Gastroesophageal sphincter (tissue), 4 donors: ENCODE measurements around the gene ZNF358. TPM values are rescaled to one million over a fixed set of nuclear protein-coding genes. Genes with fewer than 3 reads are reported as not detected.
A peak's percentile ranks its signal among the peaks of the same experiment; 100 is the strongest.

Experiments used
- ATAC-seq: fragments of 150-250 bp; one replicate; pipeline ENCODE4 v1.9.1; 2016; ENCODE audit warnings: mild to moderate bottlenecking, moderate library complexity
- H3K27ac ChIP-seq, 4 donors: fragments of 200-600 bp; sonication (generic) in 3 of 4; 1 replicate in 3 of 4; 2 replicates in 1 of 4; pipeline ENCODE4 v1.5.1; 2016 to 2019
- H3K27me3 ChIP-seq: fragments of 200-600 bp; sonication (generic); one replicate; pipeline ENCODE4 v1.5.1; 2019
- H3K36me3 ChIP-seq, 2 donors: fragments of 200-600 bp; sonication (generic); one replicate each; pipeline ENCODE4 v1.5.1; 2019; ENCODE audit warnings: control low read depth in 1 of 2
- H3K4me1 ChIP-seq, 3 donors: fragments of 200-600 bp; sonication (generic); 1 replicate in 2 of 3; 2 replicates in 1 of 3; pipeline ENCODE4 v1.5.1; 2016 to 2019; ENCODE audit warnings: control low read depth in 2 of 3
- H3K4me3 ChIP-seq, 2 donors: fragments of 200-600 bp; sonication (generic); one replicate each; pipeline ENCODE4 v1.5.1; 2019; ENCODE audit warnings: mild to moderate bottlenecking in 1 of 2, moderate library complexity in 1 of 2
- H3K9me3 ChIP-seq, 3 donors: fragments of 200-600 bp; sonication (generic); one replicate each; pipeline ENCODE4 v1.5.1; 2017 to 2019; ENCODE audit warnings: control low read depth in 2 of 3
- EP300 ChIP-seq: sonication (generic); formaldehyde crosslinking; IDR thresholded peaks from one replicate; pipeline ENCODE4 v1.6.1; 2017; ENCODE audit warnings: antibody characterized with exemption, mild to moderate bottlenecking
- POLR2A ChIP-seq, 2 donors: fragments of 450-650 bp; IDR thresholded peaks; one replicate each; pipeline ENCODE4 v1.6.1; 2017; ENCODE audit warnings: antibody characterized with exemption in 2 of 2, mild to moderate bottlenecking in 2 of 2, moderate library complexity in 1 of 2
- POLR2AphosphoS5 ChIP-seq: sonication (generic); formaldehyde crosslinking; IDR thresholded peaks from one replicate; pipeline ENCODE4 v1.6.1; 2017; ENCODE audit warnings: antibody characterized with exemption
- WGBS, 2 donors: methylation state at CpG; one replicate each; pipeline ENCODE4 v1.1.5; 2018; ENCODE audit warnings: low coverage in 1 of 2; 5-methylcytosine and 5-hydroxymethylcytosine counted together
- total RNA-seq, 4 donors: library from RNA; depleted of rRNA; stranded (reverse); fragments of >200 nt; gene quantifications; one replicate each; pipeline ENCODE4 v1.1.0, GENCODE V29; 2016
- TF ChIP-seq, protein P1 (sequence below), 4 experiments: fragments of 200-600 bp in 2 of 4; fragments of 450-650 bp in 2 of 4; sonication (generic) in 1 of 4; IDR thresholded peaks; one replicate each; pipeline ENCODE4 v1.5.1; 2017 to 2019; ENCODE audit warnings: antibody characterized with exemption in 4 of 4, mild to moderate bottlenecking in 2 of 4, moderate library complexity in 2 of 4

ZNF358 gene
- total RNA-seq, 4 donors from 2014 or later = 63.9 to 153 (median 98.7) TPM

DNA sequence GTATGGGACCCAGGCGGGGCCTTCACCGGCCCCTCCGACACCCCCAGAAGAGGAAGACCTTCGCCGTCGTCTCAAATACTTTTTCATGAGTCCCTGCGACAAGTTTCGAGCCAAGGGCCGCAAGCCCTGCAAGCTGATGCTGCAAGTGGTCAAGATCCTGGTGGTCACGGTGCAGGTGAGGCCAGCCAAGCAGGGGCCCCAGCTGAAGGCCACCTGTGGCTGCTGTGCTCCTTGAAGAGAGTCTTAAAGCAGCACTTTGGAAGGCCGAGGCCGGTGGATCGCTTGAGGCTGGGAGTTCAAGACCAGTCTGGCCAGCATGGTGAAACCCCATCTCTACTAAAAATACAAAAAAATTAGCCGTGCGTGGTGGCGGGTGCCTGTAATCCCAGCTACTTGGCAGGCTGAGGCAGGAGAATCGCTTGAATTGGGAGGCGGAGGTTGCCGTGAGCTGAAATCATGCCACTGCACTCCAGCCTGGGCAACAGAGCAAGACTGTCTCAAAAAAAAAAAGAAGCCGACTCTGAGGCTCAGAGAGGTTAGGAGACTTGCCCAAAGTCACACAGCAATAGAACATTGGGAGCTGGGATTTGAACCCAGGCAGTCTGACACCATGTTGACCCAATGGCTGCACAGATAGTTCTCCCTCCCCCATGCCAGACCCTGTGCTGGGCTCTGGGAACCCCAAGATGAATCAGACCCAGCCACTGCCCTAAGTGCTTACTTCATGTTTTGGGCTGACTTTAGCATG lies 9.3 kb downstream of the ZNF358 start:
- peaks cover 0 to 72% of the 10 kb centered on the region in 2 donors for H3K36me3 ChIP-seq
- H3K27ac ChIP-seq = no peak overlapping the region
- no peaks in the 10 kb centered on the region for H3K27me3 ChIP-seq
- WGBS, 2 donors = 94 to 100% methylated on average over 3 to 12 of the region's 20 CpGs
- H3K4me1 ChIP-seq = peaks cover 3 to 28% (median 15%) of the 10 kb centered on the region in 3 donors
- no peaks in the 10 kb centered on the region for H3K9me3 ChIP-seq
- ATAC-seq = no peak
- no peak for TF ChIP-seq EP300
- H3K4me3 ChIP-seq = no peak overlapping the region

DNA sequence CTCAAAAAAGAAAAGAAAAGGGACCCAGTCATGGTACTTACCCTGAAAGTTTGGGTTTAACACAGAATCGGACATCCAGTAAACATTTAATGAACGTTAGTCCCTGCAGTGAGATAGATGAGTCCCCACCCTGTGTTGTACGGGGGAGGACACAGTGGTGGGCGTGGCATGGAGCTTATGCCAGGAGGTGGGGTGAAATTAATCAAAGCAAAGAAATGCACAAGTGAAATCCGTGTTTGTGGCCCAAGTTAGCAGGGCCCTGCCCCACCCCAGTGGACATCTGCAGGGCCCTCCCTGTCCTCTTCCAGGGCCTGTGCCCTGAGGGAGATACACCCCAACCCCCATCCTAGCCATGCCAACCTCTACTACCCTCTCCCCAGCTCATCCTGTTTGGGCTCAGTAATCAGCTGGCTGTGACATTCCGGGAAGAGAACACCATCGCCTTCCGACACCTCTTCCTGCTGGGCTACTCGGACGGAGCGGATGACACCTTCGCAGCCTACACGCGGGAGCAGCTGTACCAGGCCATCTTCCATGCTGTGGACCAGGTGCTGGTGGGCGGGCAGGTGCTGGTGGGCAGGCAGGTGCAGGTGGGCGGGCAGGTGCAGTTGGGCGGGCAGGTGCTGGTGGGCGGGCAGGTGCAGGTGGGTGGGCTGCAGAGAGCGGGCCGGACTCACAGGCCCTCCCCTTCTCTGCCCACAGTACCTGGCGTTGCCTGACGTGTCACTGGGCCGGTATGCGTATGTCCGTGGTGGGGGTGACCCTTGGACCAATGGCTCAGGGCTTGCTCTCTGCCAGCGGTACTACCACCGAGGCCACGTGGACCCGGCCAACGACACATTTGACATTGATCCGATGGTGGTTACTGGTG lies 10.4 kb downstream of the ZNF358 start:
- Histone ChIP-seq H3K4me3 (no peak overlapping the region), H3K9me3 (no peaks in the 10 kb centered on the region), H3K27me3 (no peaks in the 10 kb centered on the region), H3K27ac (no peak overlapping the region), H3K4me1 (peaks cover 3 to 27% (median 15%) of the 10 kb centered on the region in 3 donors), H3K36me3 (peaks cover 0 to 75% of the 10 kb centered on the region in 2 donors)
- WGBS, 2 donors = 44 to 58% methylated on average over 5 of the region's 31 CpGs
- ATAC-seq = no peak
- TF ChIP-seq, protein P1, sequence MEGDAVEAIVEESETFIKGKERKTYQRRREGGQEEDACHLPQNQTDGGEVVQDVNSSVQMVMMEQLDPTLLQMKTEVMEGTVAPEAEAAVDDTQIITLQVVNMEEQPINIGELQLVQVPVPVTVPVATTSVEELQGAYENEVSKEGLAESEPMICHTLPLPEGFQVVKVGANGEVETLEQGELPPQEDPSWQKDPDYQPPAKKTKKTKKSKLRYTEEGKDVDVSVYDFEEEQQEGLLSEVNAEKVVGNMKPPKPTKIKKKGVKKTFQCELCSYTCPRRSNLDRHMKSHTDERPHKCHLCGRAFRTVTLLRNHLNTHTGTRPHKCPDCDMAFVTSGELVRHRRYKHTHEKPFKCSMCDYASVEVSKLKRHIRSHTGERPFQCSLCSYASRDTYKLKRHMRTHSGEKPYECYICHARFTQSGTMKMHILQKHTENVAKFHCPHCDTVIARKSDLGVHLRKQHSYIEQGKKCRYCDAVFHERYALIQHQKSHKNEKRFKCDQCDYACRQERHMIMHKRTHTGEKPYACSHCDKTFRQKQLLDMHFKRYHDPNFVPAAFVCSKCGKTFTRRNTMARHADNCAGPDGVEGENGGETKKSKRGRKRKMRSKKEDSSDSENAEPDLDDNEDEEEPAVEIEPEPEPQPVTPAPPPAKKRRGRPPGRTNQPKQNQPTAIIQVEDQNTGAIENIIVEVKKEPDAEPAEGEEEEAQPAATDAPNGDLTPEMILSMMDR (IDR thresholded peaks at IDR 0.05) = no peak
- TF ChIP-seq EP300 (no peak), POLR2AphosphoS5 (no peak), POLR2A (IDR thresholded peaks at IDR 0.05) (no peak)

DNA sequence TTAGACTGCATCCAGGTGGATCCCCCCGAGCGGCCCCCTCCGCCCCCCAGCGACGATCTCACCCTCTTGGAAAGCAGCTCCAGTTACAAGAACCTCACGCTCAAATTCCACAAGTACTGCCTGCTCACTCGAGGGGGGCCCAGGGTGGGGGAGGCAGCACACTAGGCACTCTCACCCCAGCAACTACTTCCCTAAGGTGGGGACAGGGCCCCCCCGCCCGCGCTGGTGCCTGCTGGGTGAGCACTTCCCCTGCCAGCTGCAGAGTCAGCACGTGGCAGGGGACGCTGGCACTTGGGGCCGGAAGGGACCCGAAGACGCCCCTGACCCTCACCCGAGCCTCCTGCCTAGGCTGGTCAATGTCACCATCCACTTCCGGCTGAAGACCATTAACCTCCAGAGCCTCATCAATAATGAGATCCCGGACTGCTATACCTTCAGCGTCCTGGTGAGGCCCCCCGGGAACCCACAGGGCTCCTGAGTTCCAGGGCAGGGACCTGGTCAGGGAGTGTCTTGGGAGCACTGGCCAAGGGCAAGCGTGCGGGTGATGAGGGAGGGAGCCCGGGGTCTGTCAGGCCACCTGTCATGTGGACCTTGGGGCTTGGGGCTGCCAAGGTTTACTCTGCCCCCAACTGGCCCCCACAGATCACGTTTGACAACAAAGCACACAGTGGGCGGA lies 11.8 kb downstream of the ZNF358 start:
- 93 to 100% methylated on average over 1 to 3 of the region's 25 CpGs for WGBS, 2 donors
- peak; percentile 35 for ATAC-seq
- no peaks in the 10 kb centered on the region for H3K9me3 ChIP-seq
- H3K36me3 ChIP-seq = peaks cover 0 to 84% of the 10 kb centered on the region in 2 donors
- H3K27me3 ChIP-seq = no peaks in the 10 kb centered on the region
- no peak overlapping the region for H3K4me3 ChIP-seq
- TF ChIP-seq EP300 (no peak), POLR2A (IDR thresholded peaks at IDR 0.05) (no peak), POLR2AphosphoS5 (no peak)
- TF ChIP-seq, protein P1 (IDR thresholded peaks at IDR 0.05) = no peak
- peaks cover 3 to 17% (median 11%) of the 10 kb centered on the region in 3 donors for H3K4me1 ChIP-seq
- no peak overlapping the region for H3K27ac ChIP-seq

DNA sequence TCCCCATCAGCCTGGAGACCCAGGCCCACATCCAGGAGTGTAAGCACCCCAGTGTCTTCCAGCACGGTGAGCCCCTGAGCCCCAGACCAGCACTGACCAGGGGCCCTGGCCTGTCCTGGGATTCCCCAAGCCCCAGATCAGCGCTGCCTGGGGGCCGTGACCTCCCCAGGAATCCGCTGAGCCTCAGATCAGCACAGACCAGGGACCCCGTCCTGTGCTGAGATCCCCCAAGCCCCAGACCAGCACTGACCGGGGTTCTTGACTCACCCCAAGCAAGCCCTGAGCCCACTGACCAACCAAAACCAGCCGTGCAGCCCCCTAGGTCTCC lies 12.3 kb downstream of the ZNF358 start:
- WGBS, 2 donors = 80% methylated on average over 1 of the region's 7 CpGs; no CpG with 5 or more reads in 1 of the 2 donors

DNA sequence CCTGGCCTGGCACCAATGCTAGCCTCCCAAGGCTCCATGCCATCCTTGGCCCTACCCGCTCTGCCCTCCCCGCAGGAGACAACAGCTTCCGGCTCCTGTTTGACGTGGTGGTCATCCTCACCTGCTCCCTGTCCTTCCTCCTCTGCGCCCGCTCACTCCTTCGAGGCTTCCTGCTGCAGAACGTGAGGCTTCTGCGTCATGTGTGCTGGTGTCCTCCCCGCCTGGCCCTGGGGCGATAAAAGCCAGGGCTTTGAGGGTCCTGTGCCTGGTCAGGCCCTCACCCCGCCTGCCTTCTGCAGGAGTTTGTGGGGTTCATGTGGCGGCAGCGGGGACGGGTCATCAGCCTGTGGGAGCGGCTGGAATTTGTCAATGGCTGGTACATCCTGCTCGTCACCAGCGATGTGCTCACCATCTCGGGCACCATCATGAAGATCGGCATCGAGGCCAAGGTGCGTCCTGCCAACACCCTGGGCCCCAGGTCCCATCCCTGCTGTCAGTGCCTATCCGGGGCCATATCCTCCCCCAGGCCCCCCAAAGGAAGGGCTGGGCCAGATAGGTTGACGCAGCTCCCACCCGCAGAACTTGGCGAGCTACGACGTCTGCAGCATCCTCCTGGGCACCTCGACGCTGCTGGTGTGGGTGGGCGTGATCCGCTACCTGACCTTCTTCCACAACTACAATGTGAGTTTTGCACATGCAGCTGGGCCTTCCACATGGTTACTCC lies 12.8 kb downstream of the ZNF358 start:
- ATAC-seq = no peak
- H3K27ac ChIP-seq = no peak overlapping the region
- peaks cover 0 to 17% (median 2%) of the 10 kb centered on the region in 3 donors for H3K4me1 ChIP-seq
- H3K4me3 ChIP-seq = no peak overlapping the region
- H3K36me3 ChIP-seq = peaks cover 0 to 84% of the 10 kb centered on the region in 2 donors
- no peaks in the 10 kb centered on the region for H3K9me3 ChIP-seq
- 94% methylated on average over 7 of the region's 32 CpGs; no CpG with 5 or more reads in 1 of the 2 donors for WGBS, 2 donors
- no peaks in the 10 kb centered on the region for H3K27me3 ChIP-seq
- TF ChIP-seq EP300 (no peak), POLR2A (IDR thresholded peaks at IDR 0.05) (no peak), POLR2AphosphoS5 (no peak)
- TF ChIP-seq, protein P1 (IDR thresholded peaks at IDR 0.05) = no peak

More for the DNA sequence above, 12.3 kb downstream of the ZNF358 start:
- no peak for ATAC-seq
- no peaks in the 10 kb centered on the region for H3K27me3 ChIP-seq
- H3K9me3 ChIP-seq = no peaks in the 10 kb centered on the region
- no peak overlapping the region for H3K4me3 ChIP-seq
- peaks cover 0 to 84% of the 10 kb centered on the region in 2 donors for H3K36me3 ChIP-seq
- TF ChIP-seq POLR2A (IDR thresholded peaks at IDR 0.05) (no peak), EP300 (no peak)
- H3K4me1 ChIP-seq = peaks cover 3 to 17% (median 8%) of the 10 kb centered on the region in 3 donors
- H3K27ac ChIP-seq = no peak overlapping the region
